Measurements from ENCODE around the gene DAGLA. TPM values are rescaled to one million over a fixed set of nuclear protein-coding genes. Genes with fewer than 3 reads are reported as not detected.
A peak's percentile ranks its signal among the peaks of the same experiment; 100 is the strongest.

DAGLA gene
- total and polyA plus RNA-seq, 3 donors from 2014 or later = 5.1 to 8.3 (median 7.1) TPM

GRCh38 chr11:61728066-61728939 is 48.1 kb downstream of the DAGLA start:
- Histone ChIP-seq H3K27me3 (no peaks in the 10 kb centered on the region), H3K4me1 (peaks cover 47% of the 10 kb centered on the region), H3K27ac (peak overlapping the region; percentile 1 to 74), H3K36me3 (ENCODE audit: low read depth, missing control alignments) (no peaks in the 10 kb centered on the region), H3K9me3 (no peaks in the 10 kb centered on the region), H3K4me3 (no peak overlapping the region)
- intact Hi-C loops (cut with DNase I; ENCODE audit: low total_unique reads) = no loop called here
- TF ChIP-seq CTCF (IDR thresholded peaks at IDR 0.05) (no peak), POLR2A (IDR thresholded peaks at IDR 0.05) (no peak)
- DNase-seq = no peak
- WGBS, 2 donors = 88 to 89% methylated on average over 22 to 33 of the region's 33 CpGs

- H3K36me3 ChIP-seq (ENCODE audit: low read depth, missing control alignments) = no peaks in the 10 kb centered on the region
- no peak for TF ChIP-seq CTCF (IDR thresholded peaks at IDR 0.05)
- no peak for TF ChIP-seq POLR2A (IDR thresholded peaks at IDR 0.05)
- H3K27ac ChIP-seq = no peak overlapping the region
- H3K4me3 ChIP-seq = no peak overlapping the region
- H3K27me3 ChIP-seq = no peaks in the 10 kb centered on the region
- DNase-seq = no peak
- no peaks in the 10 kb centered on the region for H3K9me3 ChIP-seq
- WGBS, 2 donors = 85 to 89% methylated on average over 8 of the region's 8 CpGs
- peaks cover 51% of the 10 kb centered on the region for H3K4me1 ChIP-seq
- intact Hi-C loops (cut with DNase I; ENCODE audit: low total_unique reads) = no loop called here
Measured at GRCh38 chr11:61728940-61729219, 48.7 kb downstream of the DAGLA start.

- no peaks in the 10 kb centered on the region for H3K27me3 ChIP-seq
- intact Hi-C loops (cut with DNase I; ENCODE audit: low total_unique reads) = loop anchor here (5.0 kb wide), 1 partner anchor 48 kb away; the partner anchor contains the start of gene DAGLA
- H3K27ac ChIP-seq = no peak overlapping the region
- H3K9me3 ChIP-seq = no peaks in the 10 kb centered on the region
- no peak overlapping the region for H3K4me3 ChIP-seq
- TF ChIP-seq CTCF (IDR thresholded peaks at IDR 0.05) = no peak
- TF ChIP-seq POLR2A (IDR thresholded peaks at IDR 0.05) = no peak
- H3K4me1 ChIP-seq = peaks cover 51% of the 10 kb centered on the region
- 87 to 89% methylated on average over 11 to 13 of the region's 13 CpGs for WGBS, 2 donors
- DNase-seq = no peak
- H3K36me3 ChIP-seq (ENCODE audit: low read depth, missing control alignments) = no peaks in the 10 kb centered on the region
Measured at GRCh38 chr11:61730240-61730994, 50.2 kb downstream of the DAGLA start.

- H3K36me3 ChIP-seq (ENCODE audit: low read depth, missing control alignments) = no peaks in the 10 kb centered on the region
- WGBS, 2 donors = 85 to 87% methylated on average over 15 to 19 of the region's 19 CpGs
- H3K27ac ChIP-seq = no peak overlapping the region
- peaks cover 41% of the 10 kb centered on the region for H3K4me1 ChIP-seq
- no peaks in the 10 kb centered on the region for H3K9me3 ChIP-seq
- H3K27me3 ChIP-seq = no peaks in the 10 kb centered on the region
- DNase-seq = no peak
- intact Hi-C loops (cut with DNase I; ENCODE audit: low total_unique reads) = loop anchor here (5.0 kb wide), 1 partner anchor 49 kb away; the partner anchor contains the start of gene DAGLA
- H3K4me3 ChIP-seq = no peak overlapping the region
- no peak for TF ChIP-seq CTCF (IDR thresholded peaks at IDR 0.05)
Measured at GRCh38 chr11:61731211-61731951, 51.2 kb downstream of the DAGLA start.
